SK-N-SH treated with all-trans-retinoic acid at 6 μM for 48 hours (cell line): ENCODE measurements around the gene PKDCC.
"Not testable (repeated sequence)": the region's sequence is repeated elsewhere in the genome, so short reads cannot be mapped to it uniquely, and the experiment has no call there.

Source experiments
- ATAC-seq: fragments of 200-7000 bp; cut with Tn5 transposase; 3 replicates; pipeline ENCODE4 v1.9.1; 2020; ENCODE audit warnings: mild to moderate bottlenecking, moderate library complexity
- ARNTL ChIP-seq: fragments of 450-650 bp; formaldehyde crosslinking; IDR thresholded peaks from 2 replicates; pipeline ENCODE4 v1.5.0; 2020; ENCODE audit warnings: low read depth, mild to moderate bottlenecking, moderate library complexity, borderline replicate concordance
- BACH2 ChIP-seq: fragments of 250-450 bp; sonication (Bioruptor Pico); IDR thresholded peaks from 2 replicates; pipeline ENCODE4 v1.9.0; 2021; ENCODE audit warnings: mild to moderate bottlenecking, borderline replicate concordance
- CREB5 ChIP-seq: fragments of 250-450 bp; sonication (Bioruptor Pico); IDR thresholded peaks from 2 replicates; pipeline ENCODE4 v1.5.1; 2020; ENCODE audit warnings: low read depth, mild to moderate bottlenecking, moderate library complexity
- CSDC2 ChIP-seq: fragments of 250-450 bp; sonication (Bioruptor Pico); IDR thresholded peaks from 2 replicates; pipeline ENCODE4 v1.5.0; 2020; ENCODE audit warnings: mild to moderate bottlenecking, moderate library complexity
- GLIS3 ChIP-seq: fragments of 250-450 bp; sonication (Bioruptor Pico); IDR thresholded peaks from 2 replicates; pipeline ENCODE4 v1.5.0; 2020; ENCODE audit warnings: mild to moderate bottlenecking, moderate library complexity
- ISL1 ChIP-seq: fragments of 250-450 bp; sonication (Bioruptor Pico); IDR thresholded peaks from 2 replicates; pipeline ENCODE4 v2.1.2; 2022; ENCODE audit warnings: mild to moderate bottlenecking, moderate library complexity
- OSR1 ChIP-seq: fragments of 250-450 bp; sonication (Bioruptor Pico); IDR thresholded peaks from 2 replicates; pipeline ENCODE4 v1.8.0; 2022; ENCODE audit warnings: moderate library complexity, mild to moderate bottlenecking, inconsistent platforms
- PATZ1 ChIP-seq: fragments of 250-450 bp; sonication (Bioruptor Pico); IDR thresholded peaks from 2 replicates; pipeline ENCODE4 v1.8.0; 2020; ENCODE audit warnings: mild to moderate bottlenecking, moderate library complexity, borderline replicate concordance
- PPARA ChIP-seq: fragments of 250-450 bp; sonication (Bioruptor Pico); IDR thresholded peaks from 2 replicates; pipeline ENCODE4 v1.5.0; 2020; ENCODE audit warnings: mild to moderate bottlenecking, borderline replicate concordance
- RARB ChIP-seq: fragments of 250-450 bp; sonication (Bioruptor Pico); IDR thresholded peaks from 2 replicates; pipeline ENCODE4 v1.8.0; 2021; ENCODE audit warnings: mild to moderate bottlenecking, moderate library complexity
- SNAI2 ChIP-seq: fragments of 250-450 bp; sonication (Bioruptor Pico); IDR thresholded peaks from 2 replicates; pipeline ENCODE4 v1.5.0; 2020; ENCODE audit warnings: mild to moderate bottlenecking, moderate library complexity
- TCF4 ChIP-seq: fragments of 250-450 bp; sonication (Bioruptor Pico); IDR thresholded peaks from 2 replicates; pipeline ENCODE4 v1.8.0; 2021; ENCODE audit warnings: mild to moderate bottlenecking, moderate library complexity, borderline replicate concordance
- TOX ChIP-seq: fragments of 250-450 bp; sonication (Bioruptor Pico); IDR thresholded peaks from 2 replicates; pipeline ENCODE4 v1.8.0; 2021; ENCODE audit warnings: mild to moderate bottlenecking, moderate library complexity, borderline replicate concordance
- TSHZ2 ChIP-seq: fragments of 250-450 bp; sonication (Bioruptor Pico); IDR thresholded peaks from 2 replicates; pipeline ENCODE4 v1.5.0; 2020; ENCODE audit warnings: mild to moderate bottlenecking, moderate library complexity
- ZC3H10 ChIP-seq: fragments of 250-450 bp; sonication (Bioruptor Pico); IDR thresholded peaks from 2 replicates; pipeline ENCODE4 v1.5.1; 2021; ENCODE audit warnings: mild to moderate bottlenecking, moderate library complexity
- ZFP3 ChIP-seq: fragments of 250-450 bp; sonication (Bioruptor Pico); IDR thresholded peaks from 2 replicates; pipeline ENCODE4 v1.5.0; 2020; ENCODE audit warnings: mild to moderate bottlenecking, moderate library complexity
- ZFP30 ChIP-seq: fragments of 450-650 bp; formaldehyde crosslinking; IDR thresholded peaks from 2 replicates; pipeline ENCODE4 v1.5.0; 2022; ENCODE audit warnings: mild to moderate bottlenecking, moderate library complexity
- ZNF565 ChIP-seq: fragments of 450-650 bp; formaldehyde crosslinking; conservative IDR thresholded peaks from 2 replicates; pipeline ENCODE4 v1.5.0; 2020; ENCODE audit warnings: low read depth, mild to moderate bottlenecking, moderate library complexity
- ZNF70 ChIP-seq: fragments of 450-650 bp; formaldehyde crosslinking; IDR thresholded peaks from 2 replicates; pipeline ENCODE4 v1.5.0; 2020; ENCODE audit warnings: mild to moderate bottlenecking, moderate library complexity
- ZNF8 ChIP-seq: fragments of 450-650 bp; formaldehyde crosslinking; IDR thresholded peaks from 2 replicates; pipeline ENCODE4 v1.5.0; 2020; ENCODE audit warnings: mild to moderate bottlenecking, moderate library complexity

The PKDCC gene

GRCh38 chr2:42082016-42082415, 34.2 kb downstream of the PKDCC start:
- TF ChIP-seq ISL1 (CRISPR knock-in tag) (no peak), BACH2 (CRISPR knock-in tag) (no peak), GLIS3 (CRISPR knock-in tag) (no peak), ZC3H10 (CRISPR knock-in tag) (no peak), ZNF8 (CRISPR knock-in tag) (no peak), TSHZ2 (CRISPR knock-in tag) (no peak), ZNF70 (CRISPR knock-in tag) (no peak), ARNTL (CRISPR knock-in tag) (no peak), CSDC2 (no peak), PATZ1 (no peak), ZFP3 (no peak)

GRCh38 chr2:42084231-42084671, 36.4 kb downstream of the PKDCC start:
- TF ChIP-seq PATZ1 = no peak
- no peak for TF ChIP-seq ZNF565 (CRISPR knock-in tag)
- TF ChIP-seq ISL1 (CRISPR knock-in tag) = no peak
- no peak for TF ChIP-seq PPARA (CRISPR knock-in tag)
- no peak for TF ChIP-seq GLIS3 (CRISPR knock-in tag)
- no peak for TF ChIP-seq ARNTL (CRISPR knock-in tag)
- ATAC-seq = no peak

More at GRCh38 chr2:42082016-42082415, 34.2 kb downstream of the PKDCC start:
- no peak for ATAC-seq

GRCh38 chr2:42085070-42085469, 37.2 kb downstream of the PKDCC start:
- not testable (repeated sequence) for ATAC-seq

- ATAC-seq = peak; percentile 35
- no peak for TF ChIP-seq TCF4 (CRISPR knock-in tag)
- TF ChIP-seq PATZ1 = no peak
- no peak for TF ChIP-seq BACH2 (CRISPR knock-in tag)
- TF ChIP-seq CSDC2 = no peak
- no peak for TF ChIP-seq TOX
- no peak for TF ChIP-seq SNAI2 (CRISPR knock-in tag)
- TF ChIP-seq RARB = no peak
- no peak for TF ChIP-seq TSHZ2 (CRISPR knock-in tag)
- TF ChIP-seq GLIS3 (CRISPR knock-in tag) = no peak
- no peak for TF ChIP-seq CREB5 (CRISPR knock-in tag)
- TF ChIP-seq OSR1 (CRISPR knock-in tag) = no peak
- TF ChIP-seq ZFP30 (CRISPR knock-in tag) = no peak
- no peak for TF ChIP-seq ZNF8 (CRISPR knock-in tag)
- TF ChIP-seq ARNTL (CRISPR knock-in tag) = no peak
- no peak for TF ChIP-seq ZNF70 (CRISPR knock-in tag)
- no peak for TF ChIP-seq ZFP3
Observed at GRCh38 chr2:42085706-42086487, 38.1 kb downstream of the PKDCC start.
